ENCODE results near the gene IFNGR1. TPM values are rescaled to one million over a fixed set of nuclear protein-coding genes. Genes with fewer than 3 reads are reported as not detected.

The IFNGR1 gene
- total and polyA plus RNA-seq, 2 of the 13 experiments (the other 11 are each of a cell fraction or from before 2014, with no cell fraction given): 82.8 to 87.8 TPM

DNA sequence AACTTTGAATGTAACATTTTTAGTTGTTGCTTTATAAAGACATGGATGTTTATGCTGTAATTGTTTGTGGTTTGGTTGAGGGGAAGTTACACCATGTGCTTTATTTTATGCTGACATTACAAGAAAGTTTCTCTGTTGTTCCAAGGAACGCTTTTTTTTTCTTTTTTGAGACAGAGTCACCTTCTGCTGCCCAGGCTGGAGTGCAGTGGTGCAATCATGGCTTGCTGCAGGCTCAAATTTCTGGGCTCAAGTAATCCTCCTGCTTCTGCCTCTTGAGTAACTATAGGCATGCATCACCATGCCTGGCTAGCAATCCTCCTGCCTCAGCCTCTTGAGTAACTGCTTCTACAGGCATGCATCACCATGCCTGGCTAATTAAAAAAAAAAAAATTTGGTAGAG, 21.0 kb upstream of the IFNGR1 start:
- Histone ChIP-seq H3K4me3 (replicated peaks in 1 of 3; ENCODE audit: insufficient read depth in 1 of 3, low read depth in 2 of 3, low read length in 3 of 3) (no peak overlapping the region), H3K36me3 (replicated peaks in 1 of 2; ENCODE audit: control insufficient read depth in 1 of 2, insufficient read depth in 2 of 2, low read length in 2 of 2) (no peaks in the 10 kb centered on the region), H3K9ac (ENCODE audit: insufficient read depth, low read depth, low read length) (no peak overlapping the region), H3K9me3 (ENCODE audit: low read length) (no peaks in the 10 kb centered on the region), H2AFZ (ENCODE audit: low read length) (no peak overlapping the region), H3K4me1 (ENCODE audit: insufficient read depth, low read length) (peaks cover 57% of the 10 kb centered on the region), H3K27me3 (ENCODE audit: control insufficient read depth in 1 of 2, insufficient read depth in 2 of 2, low read length in 2 of 2) (no peaks in the 10 kb centered on the region), H3K4me2 (ENCODE audit: low read depth, low read length) (no peak overlapping the region), H3K27ac (ENCODE audit: extremely low read length, insufficient read depth, low read length) (no peak overlapping the region), H4K20me1 (ENCODE audit: insufficient read depth, low read length) (no peaks in the 10 kb centered on the region), H3K79me2 (ENCODE audit: insufficient read depth, low read length) (no peaks in the 10 kb centered on the region)
- DNase-seq (ENCODE audit: low spot score) (peak; percentile 35), FAIRE-seq (no peak), ATAC-seq (no peak)
- POLR2A ChIA-PET: interaction anchor here (1.0 kb wide), 1 partner anchor 23 kb away, joined by 3 read pairs; no protein-coding TSS in a partner anchor
- CTCF ChIA-PET (ENCODE audit: low intra/inter-chr PET ratio, low total read pairs): no interaction called here
- TF ChIP-seq CBFB (CRISPR knock-in tag; IDR thresholded peaks at IDR 0.05) (no peak), MAFK (conservative IDR thresholded peaks at IDR 0.05 in 1 of 2, IDR thresholded peaks at IDR 0.05 in 1 of 2; ENCODE audit: low read length in 2 of 2) (peak; percentile 85 to 89), MAFF (IDR thresholded peaks at IDR 0.05; ENCODE audit: low read depth, low read length) (peak; percentile 85), HOXA7 (CRISPR knock-in tag; IDR thresholded peaks at IDR 0.05) (no peak), SIX4 (CRISPR knock-in tag; IDR thresholded peaks at IDR 0.05) (0 out of 2 replicates have a peak, but pooled peaks have one; percentile 18), AGO1 (IDR thresholded peaks at IDR 0.05; ENCODE audit: low read depth, low read length, poor library complexity, severe bottlenecking) (no peak), ZNF839 (CRISPR knock-in tag; IDR thresholded peaks at IDR 0.05; ENCODE audit: borderline replicate concordance) (no peak)
- TF ChIP-seq, protein P1, sequence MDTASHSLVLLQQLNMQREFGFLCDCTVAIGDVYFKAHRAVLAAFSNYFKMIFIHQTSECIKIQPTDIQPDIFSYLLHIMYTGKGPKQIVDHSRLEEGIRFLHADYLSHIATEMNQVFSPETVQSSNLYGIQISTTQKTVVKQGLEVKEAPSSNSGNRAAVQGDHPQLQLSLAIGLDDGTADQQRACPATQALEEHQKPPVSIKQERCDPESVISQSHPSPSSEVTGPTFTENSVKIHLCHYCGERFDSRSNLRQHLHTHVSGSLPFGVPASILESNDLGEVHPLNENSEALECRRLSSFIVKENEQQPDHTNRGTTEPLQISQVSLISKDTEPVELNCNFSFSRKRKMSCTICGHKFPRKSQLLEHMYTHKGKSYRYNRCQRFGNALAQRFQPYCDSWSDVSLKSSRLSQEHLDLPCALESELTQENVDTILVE (CRISPR knock-in tag; IDR thresholded peaks at IDR 0.05): no peak
- intact Hi-C loops (cut with micrococcal nuclease; ENCODE audit: unreplicated experiment): loop anchor here (2.0 to 10.0 kb wide), 3 partner anchors 17 to 115 kb away; no protein-coding TSS in a partner anchor
- no TSS peak for BruUV-seq (replicated peaks)
- WGBS (ENCODE audit: low lambda C conversion rate): 92% methylated on average over 1 of the region's 1 CpG
- in situ Hi-C loops (cut with HindIII; ENCODE audit: extremely low pct_ligation_motif_present, low pct_unique_long_range_greater_than_20kb): no loop called here

All from HepG2 (cell line).